Esophagus muscularis mucosa (tissue), 4 donors: ENCODE measurements around the gene FOXL2NB. TPM values are rescaled to one million over a fixed set of nuclear protein-coding genes. Genes with fewer than 3 reads are reported as not detected.
A peak's percentile ranks its signal among the peaks of the same experiment; 100 is the strongest.

Source experiments
- DNase-seq: peaks from one replicate; pipeline ENCODE4 v3.0.0-alpha.2; 2017; ENCODE audit errors: extremely low spot score
- H3K27ac ChIP-seq, 4 donors: fragments of 200-600 bp; sonication (generic); replicated peaks in 1 of 4; 1 replicate in 3 of 4; 2 replicates in 1 of 4; pipeline ENCODE4 v1.5.1; 2016 to 2019; ENCODE audit warnings: mild to moderate bottlenecking in 1 of 4
- H3K27me3 ChIP-seq, 4 donors: fragments of 200-600 bp; sonication (generic); one replicate each; pipeline versions ENCODE4 v1.5.1 to v1.6.0; 2016 to 2019
- H3K36me3 ChIP-seq, 4 donors: fragments of 200-600 bp; sonication (generic); one replicate each; pipeline ENCODE4 v1.5.1; 2016 to 2019
- H3K4me1 ChIP-seq, 4 donors: fragments of 200-600 bp; sonication (generic); one replicate each; pipeline ENCODE4 v1.5.1; 2016 to 2019
- H3K4me3 ChIP-seq, 4 donors: fragments of 200-600 bp; sonication (generic); 1 replicate in 2 of 4; 2 replicates in 2 of 4; pipeline ENCODE4 v1.5.1; 2016 to 2019; ENCODE audit warnings: mild to moderate bottlenecking in 4 of 4, moderate library complexity in 1 of 4
- H3K9me3 ChIP-seq, 4 donors: fragments of 200-600 bp; sonication (generic); 1 replicate in 3 of 4; 2 replicates in 1 of 4; pipeline ENCODE4 v1.5.1; 2016 to 2019
- CTCF ChIP-seq, 3 experiments: fragments of 200-600 bp in 2 of 3; fragments of 450-650 bp in 1 of 3; sonication (generic) in 2 of 3; IDR thresholded peaks; one replicate each; pipeline ENCODE4 v1.5.1; 2017 to 2019; ENCODE audit warnings: antibody characterized with exemption in 3 of 3, mild to moderate bottlenecking in 2 of 3, moderate library complexity in 1 of 3
- EP300 ChIP-seq: sonication (generic); formaldehyde crosslinking; IDR thresholded peaks from one replicate; pipeline ENCODE4 v1.6.1; 2017; ENCODE audit warnings: antibody characterized with exemption
- POLR2A ChIP-seq: fragments of 450-650 bp; IDR thresholded peaks from one replicate; pipeline ENCODE4 v1.6.1; 2017; ENCODE audit warnings: antibody characterized with exemption, moderate library complexity, mild to moderate bottlenecking, low read depth
- POLR2AphosphoS5 ChIP-seq, 2 donors: sonication (generic); formaldehyde crosslinking; IDR thresholded peaks; one replicate each; pipeline ENCODE4 v1.6.1; 2017; ENCODE audit warnings: antibody characterized with exemption in 2 of 2
- WGBS: methylation state at CpG from one replicate; pipeline ENCODE4 v1.1.5; 2018; 5-methylcytosine and 5-hydroxymethylcytosine counted together
- intact Hi-C: fragments of 100-400 bp; cut with DNase I; formaldehyde crosslinking; loops from one replicate; pipeline ENCODE4 v1.15.1; 2023
- total RNA-seq, 4 donors: library from RNA; depleted of rRNA; stranded (reverse); fragments of >200 nt; gene quantifications; one replicate each; pipeline versions ENCODE4 v1.1.0 to v1.2.1, GENCODE V29; 2016

The FOXL2NB gene
- total RNA-seq, 4 donors from 2014 or later = not detected

DNA sequence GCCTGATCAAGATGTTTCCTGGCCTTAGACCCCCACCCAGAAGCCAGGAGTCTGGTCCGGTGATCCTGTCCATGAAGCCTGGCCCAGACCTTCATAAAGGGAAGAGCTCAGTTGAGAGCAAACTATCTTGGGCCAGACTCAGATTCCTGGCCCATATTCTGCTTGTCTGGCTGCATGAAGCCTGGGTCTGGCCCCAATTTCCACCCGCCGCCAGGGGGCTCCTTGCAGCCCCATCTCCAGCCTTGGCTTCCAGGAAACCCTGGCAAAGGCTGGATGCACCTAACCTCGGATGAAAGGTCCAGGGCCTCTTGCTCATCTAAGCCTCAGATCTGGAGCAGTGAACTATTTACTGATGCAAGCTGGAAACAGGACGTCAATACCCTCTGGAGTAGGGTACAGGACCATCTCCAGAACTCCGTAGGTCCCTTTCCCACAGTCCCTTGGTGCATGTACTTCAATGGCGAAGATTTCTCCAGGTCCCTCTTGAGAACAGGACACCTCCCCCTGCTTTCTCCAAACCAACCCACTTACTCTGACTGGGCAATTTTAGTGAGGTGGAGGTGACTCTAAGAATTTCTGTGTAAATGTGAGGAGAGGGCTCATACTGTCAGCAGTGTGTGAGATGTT lies 5.6 kb upstream of the FOXL2NB start:
- Histone ChIP-seq H3K9me3 (no peaks in the 10 kb centered on the region), H3K27ac (no peak overlapping the region), H3K4me1 (peaks cover 56 to 65% (median 62%) of the 10 kb centered on the region in 4 donors), H3K36me3 (no peaks in the 10 kb centered on the region), H3K27me3 (peaks cover 29 to 100% (median 97%) of the 10 kb centered on the region in 4 donors), H3K4me3 (no peak overlapping the region)
- WGBS = 55% methylated on average over 7 of the region's 7 CpGs
- intact Hi-C loops = no loop called here
- no peak for DNase-seq
- TF ChIP-seq POLR2AphosphoS5 (IDR thresholded peaks at IDR 0.05) (no peak), EP300 (no peak), POLR2A (no peak), CTCF (IDR thresholded peaks at IDR 0.05) (peak in 1 of 3 experiments; percentile 15)

DNA sequence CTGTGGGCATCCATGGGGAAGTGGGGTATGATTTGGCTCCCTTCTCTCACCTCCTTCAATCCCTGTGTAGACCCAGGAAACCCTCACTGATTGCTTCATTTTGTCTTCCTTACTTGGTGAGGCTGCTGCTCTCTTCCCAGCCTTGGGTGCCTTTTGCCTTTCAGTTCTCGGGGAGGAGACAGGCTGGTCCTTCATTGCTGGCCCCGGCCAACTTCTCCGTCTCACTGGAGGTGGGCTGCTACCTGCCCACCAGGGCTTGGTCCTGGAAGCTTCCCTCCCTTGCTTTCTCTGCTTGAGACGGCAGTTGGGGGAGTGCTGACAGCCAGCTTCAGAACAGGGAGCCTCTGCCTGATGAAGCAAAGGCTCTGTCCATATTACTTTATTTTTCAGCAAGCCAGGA lies 4.7 kb upstream of the FOXL2NB start:
- intact Hi-C loops = no loop called here
- peaks cover 32 to 100% (median 97%) of the 10 kb centered on the region in 4 donors for H3K27me3 ChIP-seq
- H3K4me3 ChIP-seq = no peak overlapping the region
- WGBS = 78% methylated on average over 4 of the region's 4 CpGs
- no peaks in the 10 kb centered on the region for H3K9me3 ChIP-seq
- H3K27ac ChIP-seq = no peak overlapping the region
- TF ChIP-seq EP300 = no peak
- H3K4me1 ChIP-seq = peaks cover 56 to 65% (median 62%) of the 10 kb centered on the region in 4 donors
- DNase-seq = no peak
- H3K36me3 ChIP-seq = no peaks in the 10 kb centered on the region

GRCh38 chr3:138942861-138943623 lies 4.0 kb upstream of the FOXL2NB start:
- no peak overlapping the region for H3K4me3 ChIP-seq
- H3K27me3 ChIP-seq = peaks cover 29 to 100% (median 96%) of the 10 kb centered on the region in 4 donors
- TF ChIP-seq POLR2AphosphoS5 (IDR thresholded peaks at IDR 0.05) (peak in 1 of 2 donors; percentile 45), CTCF (IDR thresholded peaks at IDR 0.05) (no peak)

GRCh38 chr3:138943724-138944653 lies 3.0 kb upstream of the FOXL2NB start:
- intact Hi-C loops = no loop called here
- DNase-seq = no peak
- TF ChIP-seq POLR2AphosphoS5 (IDR thresholded peaks at IDR 0.05) = peak in 1 of 2 donors; percentile 14
- no peak for TF ChIP-seq CTCF (IDR thresholded peaks at IDR 0.05)
- Histone ChIP-seq H3K9me3 (no peaks in the 10 kb centered on the region), H3K36me3 (no peaks in the 10 kb centered on the region), H3K27me3 (peaks cover 23 to 100% (median 95%) of the 10 kb centered on the region in 4 donors), H3K4me1 (peaks cover 41 to 52% (median 48%) of the 10 kb centered on the region in 4 donors), H3K27ac (no peak overlapping the region), H3K4me3 (peak overlapping the region in 2 of 4 donors; percentile 53 to 61)
- 13% methylated on average over 30 of the region's 30 CpGs for WGBS

More at GRCh38 chr3:138942861-138943623, 4.0 kb upstream of the FOXL2NB start:
- H3K27ac ChIP-seq = no peak overlapping the region
- no peak for DNase-seq
- intact Hi-C loops = no loop called here
- H3K36me3 ChIP-seq = no peaks in the 10 kb centered on the region
- 17% methylated on average over 8 of the region's 25 CpGs for WGBS
- peaks cover 50 to 61% (median 58%) of the 10 kb centered on the region in 4 donors for H3K4me1 ChIP-seq
- no peaks in the 10 kb centered on the region for H3K9me3 ChIP-seq

GRCh38 chr3:138944654-138944928 lies 2.4 kb upstream of the FOXL2NB start:
- peaks cover 19 to 100% (median 94%) of the 10 kb centered on the region in 4 donors for H3K27me3 ChIP-seq
- intact Hi-C loops = no loop called here
- WGBS = 12% methylated on average over 12 of the region's 12 CpGs

More at GRCh38 chr3:138944654-138944928, 2.4 kb upstream of the FOXL2NB start:
- H3K4me3 ChIP-seq = peak overlapping the region; percentile 22 to 61 (median 55)
- H3K9me3 ChIP-seq = no peaks in the 10 kb centered on the region
- no peak for DNase-seq
- TF ChIP-seq POLR2AphosphoS5 (IDR thresholded peaks at IDR 0.05) (no peak), EP300 (no peak), POLR2A (no peak), CTCF (IDR thresholded peaks at IDR 0.05) (no peak)
- H3K4me1 ChIP-seq = peaks cover 36 to 50% (median 46%) of the 10 kb centered on the region in 4 donors
- no peak overlapping the region for H3K27ac ChIP-seq
- no peaks in the 10 kb centered on the region for H3K36me3 ChIP-seq
